ENCODE measurements around the gene IRF2BPL. TPM values are rescaled to one million over a fixed set of nuclear protein-coding genes. Genes with fewer than 3 reads are reported as not detected.

Gene IRF2BPL
- total RNA-seq, 4 donors from 2014 or later: 31.1 to 70.0 (median 34.4) TPM

- ATAC-seq (ENCODE audit: low FRiP score) (no peak), DNase-seq (ENCODE audit: low spot score) (no peak)
- TF ChIP-seq, protein P1, sequence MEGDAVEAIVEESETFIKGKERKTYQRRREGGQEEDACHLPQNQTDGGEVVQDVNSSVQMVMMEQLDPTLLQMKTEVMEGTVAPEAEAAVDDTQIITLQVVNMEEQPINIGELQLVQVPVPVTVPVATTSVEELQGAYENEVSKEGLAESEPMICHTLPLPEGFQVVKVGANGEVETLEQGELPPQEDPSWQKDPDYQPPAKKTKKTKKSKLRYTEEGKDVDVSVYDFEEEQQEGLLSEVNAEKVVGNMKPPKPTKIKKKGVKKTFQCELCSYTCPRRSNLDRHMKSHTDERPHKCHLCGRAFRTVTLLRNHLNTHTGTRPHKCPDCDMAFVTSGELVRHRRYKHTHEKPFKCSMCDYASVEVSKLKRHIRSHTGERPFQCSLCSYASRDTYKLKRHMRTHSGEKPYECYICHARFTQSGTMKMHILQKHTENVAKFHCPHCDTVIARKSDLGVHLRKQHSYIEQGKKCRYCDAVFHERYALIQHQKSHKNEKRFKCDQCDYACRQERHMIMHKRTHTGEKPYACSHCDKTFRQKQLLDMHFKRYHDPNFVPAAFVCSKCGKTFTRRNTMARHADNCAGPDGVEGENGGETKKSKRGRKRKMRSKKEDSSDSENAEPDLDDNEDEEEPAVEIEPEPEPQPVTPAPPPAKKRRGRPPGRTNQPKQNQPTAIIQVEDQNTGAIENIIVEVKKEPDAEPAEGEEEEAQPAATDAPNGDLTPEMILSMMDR (IDR thresholded peaks at IDR 0.05): no peak
These were observed 34.8 kb downstream of the IRF2BPL start for GRCh38 chr14:76993752-76994151.

DNA sequence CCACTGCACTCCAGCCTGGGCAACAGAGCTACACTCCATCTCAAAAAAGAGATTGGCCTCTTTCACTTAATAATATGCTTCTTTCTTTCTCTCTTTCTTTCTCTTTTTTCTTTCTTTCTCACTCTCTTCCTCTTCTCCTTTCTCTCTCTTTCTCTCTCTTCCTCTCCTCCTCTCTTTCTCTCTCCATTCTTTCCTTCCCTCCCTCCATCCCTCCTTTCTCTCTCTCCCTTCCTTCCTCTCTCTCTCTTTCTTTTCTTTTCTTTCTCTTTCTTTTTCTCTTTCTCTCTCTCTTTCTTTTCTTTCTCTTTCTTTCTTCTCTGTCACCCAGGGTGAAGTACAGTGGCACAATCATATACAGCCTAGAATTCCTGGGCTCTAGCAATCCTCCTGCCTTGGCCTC lies 38.4 kb downstream of the IRF2BPL start:
- ATAC-seq (ENCODE audit: low FRiP score): no peak
- TF ChIP-seq, protein P1 (IDR thresholded peaks at IDR 0.05): no peak
- DNase-seq (ENCODE audit: low spot score): no peak

GRCh38 chr14:76987956-76988520 lies 40.5 kb downstream of the IRF2BPL start:
- no peak for DNase-seq (ENCODE audit: low spot score)
- no peak for ATAC-seq (ENCODE audit: low FRiP score)
- TF ChIP-seq, protein P1 (IDR thresholded peaks at IDR 0.05): no peak

- ATAC-seq (ENCODE audit: low FRiP score) (no peak), DNase-seq (ENCODE audit: low spot score) (no peak)
- TF ChIP-seq, protein P1 (IDR thresholded peaks at IDR 0.05): no peak
These were observed 42.3 kb downstream of the IRF2BPL start for GRCh38 chr14:76986231-76986565.

GRCh38 chr14:76985540-76986230 lies 42.8 kb downstream of the IRF2BPL start:
- DNase-seq (ENCODE audit: low spot score) (no peak), ATAC-seq (ENCODE audit: low FRiP score) (no peak)
- TF ChIP-seq, protein P1 (IDR thresholded peaks at IDR 0.05): no peak

- no peak for DNase-seq (ENCODE audit: low spot score)
- no peak for ATAC-seq (ENCODE audit: low FRiP score)
These were observed 43.6 kb downstream of the IRF2BPL start for GRCh38 chr14:76984787-76985375.

More at GRCh38 chr14:76984787-76985375, 43.6 kb downstream of the IRF2BPL start:
- TF ChIP-seq, protein P1 (IDR thresholded peaks at IDR 0.05): no peak

Measured in omental fat pad (tissue), 4 donors.